ENCODE results near the gene PSMD10. TPM values are rescaled to one million over a fixed set of nuclear protein-coding genes. Genes with fewer than 3 reads are reported as not detected.

The PSMD10 gene
- total RNA-seq, 2 experiments from 2014 or later, result 18.6 to 24.1 TPM

GRCh38 chrX:108068121-108068520, 23.2 kb downstream of the PSMD10 start:
- Mint-ChIP-seq H3K27me3 (no peaks in the 10 kb centered on the region), H3K9me3 (no peaks in the 10 kb centered on the region), H3K4me3 (no peak overlapping the region), H3K27ac (peak overlapping the region; percentile 39), H3K36me3 (ENCODE audit: low read depth) (peaks cover 38% of the 10 kb centered on the region), H3K4me1 (ENCODE audit: low read depth) (peaks cover 9% of the 10 kb centered on the region)
- no peaks in the 10 kb centered on the region for H3K4me1 ChIP-seq (ENCODE audit: insufficient read depth, low read length)
- ATAC-seq (ENCODE audit: poor library complexity) (no peak), DNase-seq (no peak)
- no peak overlapping the region for H3K27ac ChIP-seq (ENCODE audit: low read depth in 1 of 2, low read length in 2 of 2)
- intact Hi-C loops (cut with DNase I, micrococcal nuclease), result loop anchor here in 1 of 2 experiments (10.0 kb wide), 1 partner anchor 1183 kb away; no protein-coding TSS in a partner anchor
- H3K9me3 ChIP-seq (ENCODE audit: control insufficient read depth in 1 of 2, insufficient read depth in 1 of 2, low read length in 2 of 2), result no peaks in the 10 kb centered on the region
- H3K36me3 ChIP-seq (ENCODE audit: insufficient read depth, low read length), result peaks cover 15% of the 10 kb centered on the region
- POLR2A ChIA-PET, result no interaction called here
- CTCF ChIA-PET, result no interaction called here
- no peaks in the 10 kb centered on the region for H3K27me3 ChIP-seq (ENCODE audit: control insufficient read depth in 1 of 2, insufficient read depth in 2 of 2, low read length in 2 of 2)
- H3K4me3 ChIP-seq (ENCODE audit: low read length), result no peak overlapping the region
- TF ChIP-seq CTCF (IDR thresholded peaks at IDR 0.05), result no peak

DNA sequence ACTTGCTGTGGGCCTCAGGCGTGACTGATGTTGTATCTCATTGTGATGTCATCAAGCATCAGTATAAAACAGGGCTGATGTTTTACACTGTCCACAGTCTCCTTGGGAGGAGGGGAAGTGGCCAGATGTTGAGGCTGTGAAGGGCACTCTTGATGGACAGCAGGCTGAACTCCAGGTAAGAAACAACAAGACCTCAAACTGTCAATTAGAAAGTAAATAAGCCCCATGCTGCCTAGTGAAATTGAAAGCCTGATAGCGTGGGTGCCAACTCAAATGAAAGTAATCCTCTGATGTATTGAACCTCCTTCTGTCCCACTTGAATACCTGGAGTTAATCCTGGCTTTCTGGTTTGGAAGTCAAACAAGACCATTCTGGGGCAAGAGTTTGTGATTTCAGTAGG, 26.7 kb downstream of the PSMD10 start:
- no peak for TF ChIP-seq CTCF (IDR thresholded peaks at IDR 0.05)
- POLR2A ChIA-PET, result no interaction called here
- Histone ChIP-seq H3K4me1 (ENCODE audit: insufficient read depth, low read length) (no peaks in the 10 kb centered on the region), H3K9me3 (ENCODE audit: control insufficient read depth in 1 of 2, insufficient read depth in 1 of 2, low read length in 2 of 2) (no peaks in the 10 kb centered on the region), H3K27ac (ENCODE audit: low read depth in 1 of 2, low read length in 2 of 2) (no peak overlapping the region), H3K27me3 (ENCODE audit: control insufficient read depth in 1 of 2, insufficient read depth in 2 of 2, low read length in 2 of 2) (no peaks in the 10 kb centered on the region), H3K4me3 (ENCODE audit: low read length) (no peak overlapping the region), H3K36me3 (ENCODE audit: insufficient read depth, low read length) (peaks cover 29% of the 10 kb centered on the region)
- intact Hi-C loops (cut with DNase I, micrococcal nuclease), result loop anchor here in 1 of 2 experiments (10.0 kb wide), 1 partner anchor 1180 kb away; no protein-coding TSS in a partner anchor
- H3K4me1 Mint-ChIP-seq (ENCODE audit: low read depth), result peaks cover 2% of the 10 kb centered on the region
- DNase-seq, result no peak
- peaks cover 60% of the 10 kb centered on the region for H3K36me3 Mint-ChIP-seq (ENCODE audit: low read depth)
- no peak for ATAC-seq (ENCODE audit: poor library complexity)
- H3K27me3 Mint-ChIP-seq, result no peaks in the 10 kb centered on the region
- CTCF ChIA-PET, result no interaction called here
- H3K27ac Mint-ChIP-seq, result no peak overlapping the region
- H3K9me3 Mint-ChIP-seq, result no peaks in the 10 kb centered on the region
- H3K4me3 Mint-ChIP-seq, result no peak overlapping the region

GRCh38 chrX:108064001-108064400, 27.3 kb downstream of the PSMD10 start:
- peaks cover 32% of the 10 kb centered on the region for H3K36me3 ChIP-seq (ENCODE audit: insufficient read depth, low read length)
- CTCF ChIA-PET, result no interaction called here
- no peak overlapping the region for H3K4me3 ChIP-seq (ENCODE audit: low read length)
- peaks cover 8% of the 10 kb centered on the region for H3K4me1 Mint-ChIP-seq (ENCODE audit: low read depth)
- no peaks in the 10 kb centered on the region for H3K27me3 ChIP-seq (ENCODE audit: control insufficient read depth in 1 of 2, insufficient read depth in 2 of 2, low read length in 2 of 2)
- peak overlapping the region; percentile 47 for H3K27ac Mint-ChIP-seq
- no peaks in the 10 kb centered on the region for H3K9me3 ChIP-seq (ENCODE audit: control insufficient read depth in 1 of 2, insufficient read depth in 1 of 2, low read length in 2 of 2)
- TF ChIP-seq CTCF (IDR thresholded peaks at IDR 0.05), result no peak
- POLR2A ChIA-PET, result no interaction called here
- intact Hi-C loops (cut with DNase I, micrococcal nuclease), result loop anchor here in 1 of 2 experiments (10.0 kb wide), 1 partner anchor 1179 kb away; no protein-coding TSS in a partner anchor
- H3K27ac ChIP-seq (ENCODE audit: low read depth in 1 of 2, low read length in 2 of 2), result no peak overlapping the region
- H3K4me1 ChIP-seq (ENCODE audit: insufficient read depth, low read length), result no peaks in the 10 kb centered on the region
- DNase-seq (no peak), ATAC-seq (ENCODE audit: poor library complexity) (no peak)
- H3K27me3 Mint-ChIP-seq, result no peaks in the 10 kb centered on the region
- H3K4me3 Mint-ChIP-seq, result no peak overlapping the region
- no peaks in the 10 kb centered on the region for H3K9me3 Mint-ChIP-seq
- peaks cover 61% of the 10 kb centered on the region for H3K36me3 Mint-ChIP-seq (ENCODE audit: low read depth)

Measured in CD4-positive, alpha-beta T cell (primary cell).